Ectodermal cell (in vitro differentiated cells): ENCODE measurements around the gene MS4A14.

Experiments used
- H3K27ac ChIP-seq: 2 replicates; pipeline ENCODE4 v1.7.0; 2013; ENCODE audit warnings: mild to moderate bottlenecking, low read depth, low read length; ENCODE audit not compliant: insufficient read depth, poor library complexity, severe bottlenecking
- H3K27me3 ChIP-seq: 2 replicates; pipeline ENCODE4 v1.7.0; 2013; ENCODE audit warnings: mild to moderate bottlenecking, low read length; ENCODE audit not compliant: insufficient read depth, control insufficient read depth, poor library complexity, severe bottlenecking
- H3K36me3 ChIP-seq: one replicate; pipeline ENCODE4 v1.7.0; 2013; ENCODE audit warnings: low read length; ENCODE audit not compliant: control insufficient read depth, insufficient read depth
- H3K4me1 ChIP-seq: one replicate; pipeline ENCODE4 v1.7.0; 2013; ENCODE audit warnings: low read length; ENCODE audit not compliant: control insufficient read depth, insufficient read depth
- H3K4me3 ChIP-seq: 2 replicates; pipeline ENCODE4 v1.7.0; 2013; ENCODE audit warnings: low read depth, low read length, control low read depth; ENCODE audit not compliant: insufficient read depth
- H3K9me3 ChIP-seq: 2 replicates; pipeline ENCODE4 v1.7.0; 2013; ENCODE audit warnings: mild to moderate bottlenecking, low read length, moderate library complexity; ENCODE audit not compliant: control insufficient read depth
- whole genome bisulfite sequencing, 2 experiments: methylation state at CpG; one replicate each; pipeline ENCODE4 v1.1.7; 2013; ENCODE audit warnings: missing lambda C conversion rate in 2 of 2; 5-methylcytosine and 5-hydroxymethylcytosine counted together

MS4A14 gene

DNA sequence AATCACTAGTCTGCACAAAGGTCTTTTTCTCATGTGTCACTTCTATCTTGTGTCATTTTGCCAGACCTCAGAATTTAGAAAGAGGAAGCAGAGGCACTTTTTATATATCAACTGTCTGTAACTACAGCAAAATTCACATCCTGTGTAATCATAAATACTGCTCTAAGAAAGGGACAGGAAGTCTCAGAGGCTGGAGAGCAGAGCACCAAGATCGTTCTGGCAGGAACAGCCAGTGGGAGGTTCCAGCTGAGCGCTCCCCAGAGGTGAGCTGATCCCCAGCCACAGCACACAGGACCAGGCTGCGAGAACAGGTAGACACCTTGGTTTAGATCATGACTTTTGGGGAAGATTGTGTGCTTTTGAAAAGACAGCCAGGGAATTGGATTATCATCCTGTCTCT is 17.9 kb upstream of the MS4A14 start, which contains the start of gene MS4A7:
Gene MS4A7, plus strand, starts transcription at position 179 of the 400 bp plus-strand sequence. CDS start 4,610 bp downstream, outside the sequence.
- Histone ChIP-seq H3K27ac (no peak within 1 kb of the TSS), H3K36me3 (no peaks in the 10 kb centered on the region), H3K4me1 (no peaks in the 10 kb centered on the region), H3K27me3 (no peaks in the 10 kb centered on the region), H3K4me3 (no peak within 1 kb of the TSS), H3K9me3 (no peaks in the 10 kb centered on the region)
- WGBS, 2 experiments, result 82 to 91% methylated on average over 3 of the region's 3 CpGs

DNA sequence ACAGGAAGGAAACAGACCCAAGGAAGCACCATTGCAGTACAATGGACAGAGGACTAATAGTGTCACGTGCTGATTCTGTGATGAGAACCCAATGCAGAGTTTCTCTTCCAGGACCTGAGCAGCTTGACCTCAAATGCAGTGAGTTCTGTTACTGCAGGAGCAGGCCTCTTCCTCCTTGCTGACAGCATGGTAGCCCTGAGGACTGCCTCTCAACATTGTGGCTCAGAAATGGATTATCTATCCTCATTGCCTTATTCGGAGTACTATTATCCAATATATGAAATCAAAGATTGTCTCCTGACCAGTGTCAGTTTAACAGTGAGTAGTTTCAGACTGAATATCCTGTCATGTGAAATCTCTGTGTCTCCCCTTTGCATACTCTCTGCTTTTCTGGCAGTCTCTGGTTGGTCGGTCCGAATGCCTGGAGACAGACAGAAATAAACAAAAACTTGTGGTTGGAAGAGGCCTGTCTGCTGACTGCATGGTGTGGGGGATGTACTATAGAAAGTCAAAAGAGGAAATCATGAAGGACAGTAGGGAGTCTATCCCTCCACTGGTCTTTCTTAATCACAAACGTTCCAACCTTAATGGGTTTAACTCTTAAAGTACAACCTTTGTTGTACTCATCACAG is 6.9 kb upstream of the MS4A14 start:
- no peaks in the 10 kb centered on the region for H3K9me3 ChIP-seq
- no peaks in the 10 kb centered on the region for H3K4me1 ChIP-seq
- H3K36me3 ChIP-seq, result no peaks in the 10 kb centered on the region
- H3K27me3 ChIP-seq, result no peaks in the 10 kb centered on the region
- H3K4me3 ChIP-seq, result no peak overlapping the region
- H3K27ac ChIP-seq, result no peak overlapping the region
- 76 to 80% methylated on average over 5 of the region's 5 CpGs for WGBS, 2 experiments

DNA sequence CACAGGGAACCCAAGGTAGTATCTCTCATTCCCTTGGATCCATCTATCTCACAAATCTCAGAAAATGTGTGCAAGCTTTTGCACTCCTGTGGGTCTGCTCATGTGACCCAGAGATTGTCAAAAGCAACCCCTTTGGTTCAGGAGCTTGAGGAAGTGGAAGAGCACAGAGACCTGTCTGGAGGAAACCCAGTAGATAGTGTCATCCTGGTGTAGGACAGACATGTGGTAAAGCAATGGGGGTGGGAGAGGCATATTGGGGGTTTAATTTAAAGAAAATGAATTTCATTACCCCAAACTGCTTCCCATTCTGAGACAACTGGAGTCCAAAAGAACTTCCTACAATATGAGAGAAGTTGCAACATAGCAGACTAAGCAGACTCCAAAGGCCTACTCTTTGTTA is 5.8 kb upstream of the MS4A14 start:
- no peak overlapping the region for H3K27ac ChIP-seq
- H3K36me3 ChIP-seq, result no peaks in the 10 kb centered on the region
- no peak overlapping the region for H3K4me3 ChIP-seq
- no peaks in the 10 kb centered on the region for H3K9me3 ChIP-seq
- H3K27me3 ChIP-seq, result no peaks in the 10 kb centered on the region
- no peaks in the 10 kb centered on the region for H3K4me1 ChIP-seq

DNA sequence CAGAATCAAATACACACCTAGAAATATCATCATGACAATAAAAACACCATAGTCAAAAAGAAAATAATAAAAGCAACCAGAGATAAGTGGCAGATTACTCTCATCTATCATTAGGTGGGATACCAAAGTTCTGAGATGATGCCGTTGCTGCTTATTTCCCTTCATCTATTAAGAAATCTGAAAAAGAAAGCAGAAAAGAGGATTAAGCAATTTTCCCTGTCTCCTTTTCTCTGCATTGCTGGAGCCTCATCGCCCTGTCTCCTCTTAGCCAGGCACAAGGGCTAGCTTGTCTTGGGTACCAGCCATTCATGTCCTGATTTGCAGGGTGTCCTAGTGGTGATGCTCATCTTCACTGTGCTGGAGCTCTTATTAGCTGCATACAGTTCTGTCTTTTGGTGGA is 3.9 kb upstream of the MS4A14 start:
- no peaks in the 10 kb centered on the region for H3K36me3 ChIP-seq
- 90 to 96% methylated on average over 2 of the region's 2 CpGs for WGBS, 2 experiments
- H3K9me3 ChIP-seq, result no peaks in the 10 kb centered on the region
- no peaks in the 10 kb centered on the region for H3K4me1 ChIP-seq
- H3K4me3 ChIP-seq, result no peak overlapping the region
- H3K27ac ChIP-seq, result no peak overlapping the region
- no peaks in the 10 kb centered on the region for H3K27me3 ChIP-seq

DNA sequence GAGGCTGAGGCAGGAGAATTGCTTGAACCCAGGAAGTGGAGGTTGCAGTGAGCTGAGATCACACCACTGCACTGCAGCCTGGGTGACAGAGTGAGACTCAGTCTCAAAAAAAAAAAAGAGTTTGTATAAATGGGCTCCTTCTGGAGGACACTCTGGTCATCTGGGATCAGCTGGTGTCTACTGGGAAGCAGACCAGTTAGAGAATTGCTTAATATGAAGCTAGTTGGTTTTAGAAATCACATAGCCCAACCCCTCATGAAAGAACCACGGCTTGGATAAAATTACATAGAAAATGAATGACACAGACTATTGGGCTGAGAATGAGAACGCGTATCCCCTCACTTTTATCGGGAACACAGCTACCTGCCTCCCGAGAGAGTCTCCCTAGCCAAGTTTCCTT is 3.2 kb upstream of the MS4A14 start:
- 95 to 96% methylated on average over 4 to 5 of the region's 5 CpGs for WGBS, 2 experiments
- Histone ChIP-seq H3K27ac (no peak overlapping the region), H3K36me3 (no peaks in the 10 kb centered on the region), H3K9me3 (no peaks in the 10 kb centered on the region), H3K4me3 (no peak overlapping the region), H3K27me3 (no peaks in the 10 kb centered on the region), H3K4me1 (no peaks in the 10 kb centered on the region)

DNA sequence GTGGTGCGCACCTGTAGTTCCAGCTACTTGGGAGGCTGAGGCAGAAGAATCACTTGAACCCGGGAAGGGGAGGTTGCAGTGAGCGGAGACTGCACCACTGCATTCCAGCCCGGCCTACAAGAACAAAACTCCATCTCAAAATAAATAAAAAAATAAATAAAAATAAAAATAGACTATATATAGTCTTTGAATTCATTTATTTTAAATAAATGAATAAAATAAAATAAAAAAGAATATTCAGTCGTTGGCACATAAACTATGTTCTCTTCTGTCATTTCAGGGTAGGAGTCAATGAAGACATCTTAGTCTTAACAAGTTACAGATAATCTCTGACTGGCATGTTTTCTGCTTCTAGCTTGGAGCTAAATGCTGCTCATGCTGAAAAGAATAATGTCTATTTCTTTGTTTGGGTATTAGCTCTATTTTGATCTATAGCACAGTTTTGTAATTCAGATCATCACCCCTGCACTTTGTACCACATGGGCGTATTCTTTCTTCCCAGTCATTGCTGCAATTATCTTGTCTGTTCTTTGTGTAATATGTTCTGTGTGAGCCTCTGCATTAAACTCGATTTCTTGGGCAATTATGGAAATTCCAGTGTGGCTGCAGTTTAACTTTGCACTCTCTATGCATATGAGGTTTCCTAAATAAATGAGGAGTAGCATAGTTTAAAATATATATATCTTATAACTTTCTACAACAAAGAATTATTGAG is 1.4 kb upstream of the MS4A14 start:
- Histone ChIP-seq H3K27me3 (no peaks in the 10 kb centered on the region), H3K36me3 (no peaks in the 10 kb centered on the region), H3K4me1 (no peaks in the 10 kb centered on the region), H3K4me3 (no peak overlapping the region), H3K9me3 (no peaks in the 10 kb centered on the region), H3K27ac (no peak overlapping the region)
- 92 to 93% methylated on average over 6 of the region's 7 CpGs for WGBS, 2 experiments

DNA sequence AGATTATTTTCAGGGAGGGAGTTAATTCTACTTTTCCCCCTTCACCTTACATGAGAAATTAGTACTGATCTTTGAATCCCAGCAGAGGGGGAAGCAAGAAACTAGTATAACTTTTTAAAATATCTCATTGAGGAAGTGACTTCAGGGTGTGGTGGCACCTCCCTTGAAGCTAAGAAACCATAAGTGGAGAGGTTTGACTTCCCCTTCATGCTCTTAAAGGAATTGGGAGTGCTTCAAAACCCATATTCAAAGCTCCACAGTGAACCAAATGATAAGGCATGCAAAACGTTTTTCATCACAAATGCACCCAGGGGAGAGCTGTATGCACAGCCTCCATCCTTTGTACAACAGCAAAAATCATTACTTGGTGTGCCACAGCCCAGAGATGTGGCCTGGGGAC is 540 bp downstream of the MS4A14 start:
- Histone ChIP-seq H3K36me3 (no peaks in the 10 kb centered on the region), H3K27ac (no peak overlapping the region), H3K27me3 (no peaks in the 10 kb centered on the region), H3K4me1 (no peaks in the 10 kb centered on the region), H3K4me3 (no peak overlapping the region), H3K9me3 (no peaks in the 10 kb centered on the region)
- WGBS, 2 experiments, result 30 to 38% methylated on average over 1 of the region's 1 CpG

DNA sequence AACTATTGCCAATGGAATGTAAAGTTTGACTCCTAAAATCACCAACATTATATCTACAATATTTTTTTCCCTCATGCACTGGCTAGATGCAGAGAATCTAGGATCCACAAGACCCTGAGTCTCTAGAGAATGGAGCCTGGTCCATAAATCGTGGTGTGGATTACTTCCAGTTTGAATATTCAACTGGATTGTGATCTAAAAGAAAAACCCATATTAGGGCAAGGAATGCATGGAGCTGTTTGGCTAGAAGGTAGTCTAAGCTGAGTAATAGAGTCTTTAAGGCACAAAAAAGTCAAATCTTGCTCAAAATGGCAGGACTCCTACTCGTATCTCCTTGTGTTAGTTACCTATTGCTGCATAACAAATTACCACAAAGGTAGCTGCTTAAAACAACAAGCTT is 23.8 kb downstream of the MS4A14 start:
- WGBS, 2 experiments, result 42 to 48% methylated on average over 2 of the region's 2 CpGs
- Histone ChIP-seq H3K36me3 (no peaks in the 10 kb centered on the region), H3K27me3 (no peaks in the 10 kb centered on the region)

DNA sequence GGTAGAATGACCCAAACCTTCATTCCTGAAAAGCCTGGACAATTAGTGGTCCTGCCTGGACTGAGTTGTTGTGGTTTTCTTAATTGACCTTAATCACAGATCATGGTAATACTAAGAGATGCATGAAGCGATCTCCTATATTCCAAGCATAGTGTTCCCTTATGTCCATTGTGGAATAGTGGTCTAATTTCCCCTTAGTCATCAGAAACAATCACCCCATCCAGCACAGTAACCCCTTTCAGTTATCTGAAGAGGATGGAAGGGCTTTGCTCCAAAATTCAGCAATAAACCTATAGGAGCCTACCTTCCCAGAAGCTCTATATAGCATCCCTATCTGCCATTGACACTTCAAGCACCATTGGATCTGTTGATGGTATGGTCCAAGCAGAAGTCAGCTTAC is 26.4 kb downstream of the MS4A14 start:
- Histone ChIP-seq H3K27me3 (no peaks in the 10 kb centered on the region), H3K9me3 (no peaks in the 10 kb centered on the region), H3K4me1 (no peaks in the 10 kb centered on the region), H3K4me3 (no peak overlapping the region), H3K36me3 (no peaks in the 10 kb centered on the region), H3K27ac (no peak overlapping the region)
- WGBS, 2 experiments, result 75 to 100% methylated on average over 1 of the region's 1 CpG

More for the DNA sequence above, 23.8 kb downstream of the MS4A14 start:
- Histone ChIP-seq H3K27ac (no peak overlapping the region), H3K4me3 (no peak overlapping the region), H3K4me1 (no peaks in the 10 kb centered on the region), H3K9me3 (no peaks in the 10 kb centered on the region)

DNA sequence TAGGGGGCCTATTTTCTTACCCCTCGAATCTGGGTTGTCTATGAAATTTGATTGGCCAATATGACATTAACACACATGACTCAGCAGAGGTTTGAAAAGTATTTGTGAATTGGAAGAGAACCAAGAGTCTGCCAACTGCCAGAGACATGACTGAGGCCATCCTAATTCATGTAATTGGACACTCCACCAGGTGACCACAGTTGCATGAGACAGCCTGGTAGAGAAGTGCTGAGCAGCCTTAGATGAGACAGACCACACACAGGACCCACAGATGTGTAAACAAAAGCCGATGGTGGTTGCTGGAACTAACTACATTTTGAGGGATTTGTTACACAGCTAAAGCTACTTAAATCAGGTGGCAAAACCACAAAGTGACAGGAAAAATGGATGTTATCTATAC is 32.3 kb downstream of the MS4A14 start:
- Histone ChIP-seq H3K36me3 (no peaks in the 10 kb centered on the region), H3K9me3 (no peaks in the 10 kb centered on the region), H3K4me3 (no peak overlapping the region), H3K4me1 (no peaks in the 10 kb centered on the region), H3K27me3 (no peaks in the 10 kb centered on the region), H3K27ac (no peak overlapping the region)
- WGBS, 2 experiments, result 88 to 91% methylated on average over 1 to 2 of the region's 2 CpGs
